ENCODE data around the gene SMPX.
A peak's percentile ranks its signal among the peaks of the same experiment; 100 is the strongest.

SMPX gene

GRCh38 chrX:21723084-21723483, 34.8 kb downstream of the SMPX start:
- TF ChIP-seq, protein P1, sequence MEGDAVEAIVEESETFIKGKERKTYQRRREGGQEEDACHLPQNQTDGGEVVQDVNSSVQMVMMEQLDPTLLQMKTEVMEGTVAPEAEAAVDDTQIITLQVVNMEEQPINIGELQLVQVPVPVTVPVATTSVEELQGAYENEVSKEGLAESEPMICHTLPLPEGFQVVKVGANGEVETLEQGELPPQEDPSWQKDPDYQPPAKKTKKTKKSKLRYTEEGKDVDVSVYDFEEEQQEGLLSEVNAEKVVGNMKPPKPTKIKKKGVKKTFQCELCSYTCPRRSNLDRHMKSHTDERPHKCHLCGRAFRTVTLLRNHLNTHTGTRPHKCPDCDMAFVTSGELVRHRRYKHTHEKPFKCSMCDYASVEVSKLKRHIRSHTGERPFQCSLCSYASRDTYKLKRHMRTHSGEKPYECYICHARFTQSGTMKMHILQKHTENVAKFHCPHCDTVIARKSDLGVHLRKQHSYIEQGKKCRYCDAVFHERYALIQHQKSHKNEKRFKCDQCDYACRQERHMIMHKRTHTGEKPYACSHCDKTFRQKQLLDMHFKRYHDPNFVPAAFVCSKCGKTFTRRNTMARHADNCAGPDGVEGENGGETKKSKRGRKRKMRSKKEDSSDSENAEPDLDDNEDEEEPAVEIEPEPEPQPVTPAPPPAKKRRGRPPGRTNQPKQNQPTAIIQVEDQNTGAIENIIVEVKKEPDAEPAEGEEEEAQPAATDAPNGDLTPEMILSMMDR (conservative IDR thresholded peaks at IDR 0.05; ENCODE audit: control insufficient read depth, insufficient read depth, low read depth, low read length) = no peak
- peak; percentile 34 for DNase-seq (ENCODE audit: low read depth)
- no peak overlapping the region for H3K4me3 ChIP-seq (ENCODE audit: control insufficient read depth, low read depth, low read length)

DNA sequence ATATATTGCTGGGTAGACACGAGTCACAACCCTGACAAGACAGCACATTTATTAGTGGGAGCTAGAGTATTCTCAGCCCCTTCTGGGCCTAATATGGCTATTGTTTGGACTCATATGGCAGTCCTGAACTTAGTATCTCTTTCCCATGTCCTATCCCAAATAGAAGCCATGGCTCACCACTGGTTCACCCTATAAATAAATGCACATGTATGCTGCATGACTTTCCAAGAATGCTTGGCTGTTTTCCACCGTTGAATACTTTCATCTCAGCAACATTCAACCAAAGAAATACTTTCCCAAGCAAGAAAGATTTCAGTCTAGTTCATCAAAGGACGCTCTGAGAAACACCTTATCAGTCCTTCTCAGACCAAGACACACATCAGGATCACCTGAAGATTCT, 36.7 kb downstream of the SMPX start:
- H3K4me3 ChIP-seq (ENCODE audit: control insufficient read depth, low read depth, low read length) = no peak overlapping the region
- DNase-seq (ENCODE audit: low read depth) = no peak
- TF ChIP-seq, protein P1 (conservative IDR thresholded peaks at IDR 0.05; ENCODE audit: control insufficient read depth, insufficient read depth, low read depth, low read length) = no peak

DNA sequence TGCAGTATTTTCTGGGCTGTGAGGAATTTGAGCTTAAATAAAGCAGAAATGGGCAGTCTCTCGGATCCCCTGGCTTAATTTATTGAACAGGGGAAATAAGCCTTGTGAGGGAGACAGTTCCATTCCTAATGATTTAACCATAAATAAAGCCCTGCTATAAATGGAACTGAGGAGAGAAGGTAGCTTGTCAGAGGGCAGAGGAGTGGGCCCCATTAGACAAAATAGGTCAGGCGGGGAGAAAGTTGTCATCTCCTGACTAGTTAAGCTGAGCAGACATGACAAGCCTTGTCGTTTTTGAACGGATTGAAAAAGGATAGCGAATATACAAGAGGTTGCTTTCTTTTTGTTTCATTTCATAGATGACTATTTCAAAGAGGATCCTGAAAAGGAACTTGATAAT, 39.3 kb downstream of the SMPX start:
- TF ChIP-seq, protein P1 (conservative IDR thresholded peaks at IDR 0.05; ENCODE audit: control insufficient read depth, insufficient read depth, low read depth, low read length) = no peak
- no peak for DNase-seq (ENCODE audit: low read depth)
- no peak overlapping the region for H3K4me3 ChIP-seq (ENCODE audit: control insufficient read depth, low read depth, low read length)

GRCh38 chrX:21717802-21718201, 40.1 kb downstream of the SMPX start:
- DNase-seq (ENCODE audit: low read depth) = no peak
- H3K4me3 ChIP-seq (ENCODE audit: control insufficient read depth, low read depth, low read length) = no peak overlapping the region
- TF ChIP-seq, protein P1 (conservative IDR thresholded peaks at IDR 0.05; ENCODE audit: control insufficient read depth, insufficient read depth, low read depth, low read length) = no peak

DNA sequence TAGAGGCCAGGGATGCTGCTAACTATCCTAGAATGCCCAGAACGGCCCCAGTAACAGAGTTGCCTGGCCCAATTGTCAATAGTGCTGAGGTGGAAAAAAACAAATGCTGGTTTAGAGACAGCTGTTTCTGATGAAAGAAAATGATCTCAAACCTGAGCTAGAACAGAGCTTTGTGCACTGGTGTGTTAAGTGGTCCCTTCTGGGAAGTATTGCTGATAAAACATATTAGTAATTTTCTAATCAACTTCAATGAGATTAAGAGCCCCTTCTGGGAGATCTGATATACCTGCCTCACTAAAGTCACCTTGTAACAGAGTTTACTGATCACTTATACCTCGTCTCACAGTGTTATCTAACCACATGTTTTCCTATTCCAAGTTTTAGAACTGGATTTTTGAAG, 42.1 kb downstream of the SMPX start:
- no peak overlapping the region for H3K4me3 ChIP-seq (ENCODE audit: control insufficient read depth, low read depth, low read length)
- TF ChIP-seq, protein P1 (conservative IDR thresholded peaks at IDR 0.05; ENCODE audit: control insufficient read depth, insufficient read depth, low read depth, low read length) = no peak
- DNase-seq (ENCODE audit: low read depth) = no peak

GRCh38 chrX:21715337-21715736, 42.6 kb downstream of the SMPX start:
- H3K4me3 ChIP-seq (ENCODE audit: control insufficient read depth, low read depth, low read length) = no peak overlapping the region
- TF ChIP-seq, protein P1 (conservative IDR thresholded peaks at IDR 0.05; ENCODE audit: control insufficient read depth, insufficient read depth, low read depth, low read length) = no peak
- no peak for DNase-seq (ENCODE audit: low read depth)

DNA sequence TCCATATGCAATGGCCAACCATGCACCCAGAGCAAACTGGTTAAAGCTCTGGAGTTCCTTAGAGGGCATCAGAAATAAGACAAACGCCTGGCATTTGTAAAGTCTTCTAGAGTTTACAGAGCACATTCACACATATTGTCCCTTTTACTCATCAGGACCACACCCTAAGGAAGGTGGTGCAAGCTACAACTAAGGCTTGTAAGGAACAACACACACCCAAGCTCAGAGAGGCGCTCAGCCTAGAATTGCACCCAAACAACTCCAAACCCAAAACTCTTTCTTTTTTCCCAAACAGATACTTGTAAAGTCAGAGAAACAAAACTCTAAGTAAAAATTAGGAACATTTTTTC, 46.1 kb downstream of the SMPX start:
- TF ChIP-seq, protein P1 (conservative IDR thresholded peaks at IDR 0.05; ENCODE audit: control insufficient read depth, insufficient read depth, low read depth, low read length) = no peak
- H3K4me3 ChIP-seq (ENCODE audit: control insufficient read depth, low read depth, low read length) = no peak overlapping the region

More for the DNA sequence above, 46.1 kb downstream of the SMPX start:
- DNase-seq (ENCODE audit: low read depth) = no peak

Measured in fibroblast of mammary gland (primary cell).